Measurements from ENCODE around the gene FPR1. TPM values are rescaled to one million over a fixed set of nuclear protein-coding genes. Genes with fewer than 3 reads are reported as not detected.

Gene FPR1
- polyA plus RNA-seq, 1 experiment: not detected

DNA sequence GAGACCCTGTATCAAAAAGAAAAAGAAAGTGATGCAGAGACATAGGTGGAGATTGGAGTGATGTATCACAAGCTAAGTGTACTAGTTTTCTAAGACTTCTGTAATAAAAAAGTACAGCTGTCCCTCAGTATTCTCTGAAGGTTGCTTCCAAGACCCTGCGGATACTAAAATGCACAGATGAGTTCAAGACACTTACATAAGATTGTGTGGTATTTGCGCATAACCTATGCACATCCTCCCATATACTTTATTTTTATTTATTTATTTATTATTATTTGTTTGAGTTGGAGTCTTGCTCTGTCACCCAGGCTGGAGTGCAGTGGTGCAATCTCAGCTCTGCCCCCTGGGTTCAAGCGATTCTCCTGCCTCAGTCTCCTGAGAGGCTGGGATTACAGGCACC, 14.3 kb downstream of the FPR1 start:
- Histone ChIP-seq H3K4me3 (ENCODE audit: low read depth, low read length) (no peak overlapping the region), H3K36me3 (ENCODE audit: control insufficient read depth, insufficient read depth, low read length) (no peaks in the 10 kb centered on the region), H3K27me3 (ENCODE audit: control insufficient read depth, insufficient read depth, low read length) (no peaks in the 10 kb centered on the region)
- TF ChIP-seq, protein P1, sequence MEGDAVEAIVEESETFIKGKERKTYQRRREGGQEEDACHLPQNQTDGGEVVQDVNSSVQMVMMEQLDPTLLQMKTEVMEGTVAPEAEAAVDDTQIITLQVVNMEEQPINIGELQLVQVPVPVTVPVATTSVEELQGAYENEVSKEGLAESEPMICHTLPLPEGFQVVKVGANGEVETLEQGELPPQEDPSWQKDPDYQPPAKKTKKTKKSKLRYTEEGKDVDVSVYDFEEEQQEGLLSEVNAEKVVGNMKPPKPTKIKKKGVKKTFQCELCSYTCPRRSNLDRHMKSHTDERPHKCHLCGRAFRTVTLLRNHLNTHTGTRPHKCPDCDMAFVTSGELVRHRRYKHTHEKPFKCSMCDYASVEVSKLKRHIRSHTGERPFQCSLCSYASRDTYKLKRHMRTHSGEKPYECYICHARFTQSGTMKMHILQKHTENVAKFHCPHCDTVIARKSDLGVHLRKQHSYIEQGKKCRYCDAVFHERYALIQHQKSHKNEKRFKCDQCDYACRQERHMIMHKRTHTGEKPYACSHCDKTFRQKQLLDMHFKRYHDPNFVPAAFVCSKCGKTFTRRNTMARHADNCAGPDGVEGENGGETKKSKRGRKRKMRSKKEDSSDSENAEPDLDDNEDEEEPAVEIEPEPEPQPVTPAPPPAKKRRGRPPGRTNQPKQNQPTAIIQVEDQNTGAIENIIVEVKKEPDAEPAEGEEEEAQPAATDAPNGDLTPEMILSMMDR (IDR thresholded peaks at IDR 0.05; ENCODE audit: insufficient read depth, low read depth, low read length): no peak
- POLR2A ChIA-PET: no interaction called here
- no peak for DNase-seq (ENCODE audit: low read depth)
- CTCF ChIA-PET: interaction anchor here (2.6 kb wide), 1 partner anchor 40 kb away, joined by 8 read pairs; no protein-coding TSS in a partner anchor

DNA sequence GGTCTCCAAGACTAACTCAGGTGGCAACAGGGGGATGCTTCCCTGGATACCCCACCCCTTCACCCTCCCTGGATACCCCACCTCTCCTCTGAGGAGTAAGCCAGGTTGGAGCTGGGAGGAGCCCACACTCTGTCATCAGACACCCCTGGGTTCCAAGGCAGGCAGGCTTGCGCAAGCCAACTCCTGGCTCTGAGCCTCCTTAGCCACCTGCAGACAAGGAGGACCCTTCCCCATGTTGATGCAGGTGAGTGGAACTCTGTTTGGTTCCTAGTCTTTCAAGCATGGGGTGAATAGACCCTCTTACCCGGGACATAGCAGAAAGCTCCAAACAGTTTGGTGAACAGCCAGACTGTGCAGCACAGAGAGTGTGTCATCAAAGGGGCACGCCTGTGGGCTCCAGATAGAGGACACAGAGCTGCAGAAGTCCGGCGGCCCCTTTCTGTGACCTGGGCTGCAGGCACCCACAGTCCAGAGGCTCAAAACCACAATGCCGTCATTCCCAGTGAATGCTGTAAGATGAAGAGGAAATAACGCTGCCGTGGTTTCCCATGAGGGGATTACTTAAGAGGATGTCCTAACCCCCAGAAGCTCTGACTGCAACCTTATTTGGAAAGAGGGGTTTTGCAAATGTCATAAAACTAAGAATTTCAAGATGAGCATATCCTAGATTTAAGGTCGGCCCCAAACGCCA, 15.8 kb downstream of the FPR1 start:
- Histone ChIP-seq H3K36me3 (ENCODE audit: control insufficient read depth, insufficient read depth, low read length) (no peaks in the 10 kb centered on the region), H3K27me3 (ENCODE audit: control insufficient read depth, insufficient read depth, low read length) (no peaks in the 10 kb centered on the region), H3K4me3 (ENCODE audit: low read depth, low read length) (no peak overlapping the region)
- POLR2A ChIA-PET: no interaction called here
- DNase-seq (ENCODE audit: low read depth): no peak
- CTCF ChIA-PET: interaction anchor here (2.6 kb wide), 1 partner anchor 42 kb away, joined by 8 read pairs; no protein-coding TSS in a partner anchor
- TF ChIP-seq, protein P1 (IDR thresholded peaks at IDR 0.05; ENCODE audit: insufficient read depth, low read depth, low read length): no peak

DNA sequence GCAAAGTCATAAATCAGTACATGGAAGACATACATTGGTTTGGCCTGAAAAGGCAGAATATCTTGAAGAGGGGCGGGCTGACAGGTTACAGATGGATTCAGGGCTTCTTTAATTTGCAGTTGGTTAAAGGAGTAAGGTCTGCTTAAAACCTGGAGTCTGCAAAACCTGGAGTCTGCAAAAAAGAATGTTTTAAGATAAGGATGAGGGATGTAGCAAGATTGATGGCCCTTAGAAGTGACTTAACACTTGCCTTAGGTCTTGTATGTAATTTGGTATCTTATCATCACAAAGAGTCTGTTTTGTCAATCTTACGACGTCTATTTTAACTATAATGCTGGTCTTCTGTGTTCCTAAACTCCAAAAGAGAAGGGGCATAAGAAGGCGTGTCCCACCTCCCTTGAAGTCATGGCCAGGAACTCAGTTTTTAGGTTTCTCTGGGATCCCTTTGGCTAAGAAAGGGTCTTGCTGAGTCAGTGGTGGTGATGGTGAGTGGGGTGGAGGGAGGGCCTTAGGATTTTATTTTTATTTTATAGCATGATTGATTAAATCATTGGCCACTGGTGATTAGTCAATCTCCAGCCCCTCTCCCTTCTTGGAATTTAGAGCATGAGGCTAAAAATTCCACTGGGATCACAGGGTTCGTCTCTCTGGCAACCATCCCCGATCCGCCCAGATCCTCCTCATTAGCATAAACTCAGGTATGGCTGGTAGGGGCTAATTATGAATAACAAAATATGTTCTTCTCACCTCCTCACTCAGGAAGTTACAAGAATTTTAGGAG, 17.7 kb downstream of the FPR1 start:
- no peak for DNase-seq (ENCODE audit: low read depth)
- Histone ChIP-seq H3K27me3 (ENCODE audit: control insufficient read depth, insufficient read depth, low read length) (no peaks in the 10 kb centered on the region), H3K36me3 (ENCODE audit: control insufficient read depth, insufficient read depth, low read length) (no peaks in the 10 kb centered on the region), H3K4me3 (ENCODE audit: low read depth, low read length) (no peak overlapping the region)
- POLR2A ChIA-PET: no interaction called here
- TF ChIP-seq, protein P1 (IDR thresholded peaks at IDR 0.05; ENCODE audit: insufficient read depth, low read depth, low read length): no peak
- CTCF ChIA-PET: no interaction called here

DNA sequence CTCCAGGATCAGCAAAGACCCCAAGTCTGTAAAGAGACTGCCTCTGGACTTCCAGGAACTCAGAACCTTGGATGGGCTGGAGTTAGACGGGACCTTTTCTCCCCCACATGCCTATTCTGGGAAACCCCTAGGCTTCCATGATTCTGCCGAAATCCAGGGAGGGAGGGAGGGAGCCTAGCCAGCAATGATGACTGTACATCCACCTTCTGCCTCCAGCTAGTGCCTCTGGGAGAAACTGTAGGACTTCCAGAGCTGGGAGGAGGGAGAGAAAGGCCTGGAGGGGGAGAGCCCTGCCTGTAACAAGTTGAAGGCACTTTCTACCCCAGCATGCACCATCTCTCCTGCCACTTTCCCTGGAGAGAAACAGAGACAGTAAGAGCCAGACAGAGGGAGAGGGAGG, 21.9 kb downstream of the FPR1 start:
- Histone ChIP-seq H3K27me3 (ENCODE audit: control insufficient read depth, insufficient read depth, low read length) (peaks cover 1% of the 10 kb centered on the region), H3K4me3 (ENCODE audit: low read depth, low read length) (no peak overlapping the region), H3K36me3 (ENCODE audit: control insufficient read depth, insufficient read depth, low read length) (no peaks in the 10 kb centered on the region)
- ChIA-PET POLR2A (no interaction called here), CTCF (no interaction called here)
- no peak for DNase-seq (ENCODE audit: low read depth)
- TF ChIP-seq, protein P1 (IDR thresholded peaks at IDR 0.05; ENCODE audit: insufficient read depth, low read depth, low read length): no peak

DNA sequence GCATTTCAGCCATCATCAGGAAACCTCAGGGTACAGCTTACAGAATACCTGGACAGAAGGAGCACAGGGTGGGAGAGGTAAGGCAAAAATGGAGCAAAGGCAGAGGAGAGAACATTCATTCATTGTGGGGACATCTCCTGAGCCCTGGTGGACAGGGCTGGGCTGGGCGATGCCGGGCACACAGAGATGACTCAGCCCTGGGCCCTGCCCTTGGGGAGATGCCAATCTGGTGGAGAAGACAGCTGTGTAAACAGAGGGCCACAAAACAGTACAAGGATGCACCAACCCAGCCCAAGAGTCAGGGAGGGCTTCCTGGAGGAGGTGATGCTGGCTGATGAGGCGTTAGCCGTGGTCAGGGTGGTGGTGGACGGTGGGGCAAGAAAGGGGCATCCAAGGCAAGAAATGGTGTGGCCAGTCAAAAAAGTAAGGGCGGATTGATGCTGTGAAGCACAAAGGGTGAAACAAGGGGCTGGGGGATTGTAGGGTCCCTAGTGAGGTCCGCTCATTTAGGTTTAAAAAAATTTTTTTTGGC, 24.3 kb downstream of the FPR1 start:
- no peak for DNase-seq (ENCODE audit: low read depth)
- no peak overlapping the region for H3K4me3 ChIP-seq (ENCODE audit: low read depth, low read length)
- ChIA-PET POLR2A (no interaction called here), CTCF (interaction anchor here (1.1 kb wide), 1 partner anchor 50 kb away, joined by 3 read pairs; no protein-coding TSS in a partner anchor)
- H3K27me3 ChIP-seq (ENCODE audit: control insufficient read depth, insufficient read depth, low read length): peaks cover 3% of the 10 kb centered on the region
- no peaks in the 10 kb centered on the region for H3K36me3 ChIP-seq (ENCODE audit: control insufficient read depth, insufficient read depth, low read length)
- TF ChIP-seq, protein P1 (IDR thresholded peaks at IDR 0.05; ENCODE audit: insufficient read depth, low read depth, low read length): no peak

Measured in BJ (cell line).